Endothelial cell of umbilical vein (primary cell): Measurements from ENCODE around the gene CDK11B. TPM values are rescaled to one million over a fixed set of nuclear protein-coding genes. Genes with fewer than 3 reads are reported as not detected.

Experiments
- BruUV-seq: library from RNA; stranded (reverse); fragments of 400-500 nt; replicated peaks from 2 replicates; lab custom pipeline; 2021; lab: Mats Ljungman, UMichigan
- CTCF ChIA-PET: fragments of 300-600, 350-600 bp; sonication (Branson Sonifier 250); formaldehyde crosslinking; loops from one replicate; lab custom pipeline; 2021; ENCODE audit warnings: antibody characterized with exemption, inconsistent platforms; lab: Charles Lee
- POLR2A ChIA-PET: fragments of 300-600, 350-600 bp; sonication (Branson Sonifier 250); formaldehyde crosslinking; loops from one replicate; lab custom pipeline; 2021; ENCODE audit warnings: antibody characterized with exemption, inconsistent platforms; lab: Charles Lee
- DNase-seq: peaks from one replicate; pipeline ENCODE4 v3.0.0-alpha.2; 2011; ENCODE audit warnings: low read depth, low spot score
- FAIRE-seq: peaks from 2 replicates; lab custom pipeline; 2011; peaks lifted over from hg19 to GRCh38; lab: Jason Lieb, UNC
- H2AFZ ChIP-seq: 2 replicates; pipeline ENCODE4 v1.6.0; 2012; ENCODE audit warnings: low read depth, low read length, control low read depth, inconsistent platforms
- H3K27ac ChIP-seq: 2 replicates; pipeline ENCODE4 v1.5.1; 2011; ENCODE audit warnings: low read depth, mild to moderate bottlenecking, control low read depth, low read length, moderate library complexity; ENCODE audit not compliant: insufficient read depth
- H3K27me3 ChIP-seq, 2 experiments: 2 replicates each; pipeline versions ENCODE4 v1.6.0 to v1.6.1; 2011; ENCODE audit warnings: low read length in 2 of 2, mixed read lengths in 1 of 2; ENCODE audit not compliant: control insufficient read depth in 2 of 2, insufficient read depth in 2 of 2
- H3K36me3 ChIP-seq, 2 experiments: 2 replicates in 1 of 2; 3 replicates in 1 of 2; pipeline ENCODE4 v1.5.1; 2011; ENCODE audit warnings: low read length in 2 of 2, mild to moderate bottlenecking in 1 of 2, moderate library complexity in 1 of 2; ENCODE audit not compliant: control insufficient read depth in 2 of 2, insufficient read depth in 2 of 2; ENCODE audit errors: extremely low read depth in 1 of 2
- H3K4me1 ChIP-seq: 3 replicates; pipeline ENCODE4 v1.5.1; 2011; ENCODE audit warnings: mild to moderate bottlenecking, low read length; ENCODE audit not compliant: control insufficient read depth, insufficient read depth; ENCODE audit errors: extremely low read depth
- H3K4me2 ChIP-seq: 2 replicates; pipeline ENCODE4 v1.6.1; 2011; ENCODE audit warnings: low read length, control low read depth, mixed read lengths; ENCODE audit not compliant: insufficient read depth
- H3K4me3 ChIP-seq, 3 experiments: fragments of 200-600 bp in 1 of 3; sonication (generic), shearing (Covaris generic) in 1 of 3; replicated peaks in 1 of 3; 2 replicates each; pipeline ENCODE4 v1.5.1; 2011 to 2016; ENCODE audit warnings: control low read depth in 3 of 3, low read length in 3 of 3, mild to moderate bottlenecking in 2 of 3, inconsistent platforms in 1 of 3, low read depth in 1 of 3, moderate library complexity in 1 of 3; ENCODE audit not compliant: insufficient read depth in 1 of 3
- H3K79me2 ChIP-seq: 2 replicates; pipeline ENCODE4 v1.6.0; 2012; ENCODE audit warnings: low read length, inconsistent platforms; ENCODE audit not compliant: control insufficient read depth, insufficient read depth
- H3K9ac ChIP-seq: replicated peaks from 2 replicates; pipeline ENCODE3; 2011; ENCODE audit warnings: low read length, control low read depth; ENCODE audit not compliant: insufficient read depth; ENCODE audit errors: extremely low read depth
- H3K9me1 ChIP-seq: replicated peaks from 3 replicates; pipeline ENCODE4 v1.6.0; 2011; ENCODE audit warnings: mild to moderate bottlenecking, low read length; ENCODE audit not compliant: control insufficient read depth, insufficient read depth; ENCODE audit errors: extremely low read depth
- H3K9me3 ChIP-seq: replicated peaks from 2 replicates; pipeline ENCODE4 v1.5.1; 2012; ENCODE audit warnings: low read length, inconsistent platforms; ENCODE audit not compliant: control insufficient read depth, insufficient read depth
- H4K20me1 ChIP-seq: replicated peaks from 2 replicates; pipeline ENCODE3; 2011; ENCODE audit warnings: mild to moderate bottlenecking, low read length; ENCODE audit not compliant: control insufficient read depth, insufficient read depth; ENCODE audit errors: extremely low read depth
- CTCF ChIP-seq, 2 donors: IDR thresholded peaks; 1 replicate in 1 of 2; 2 replicates in 1 of 2; pipeline ENCODE4 v1.5.1; 2011; ENCODE audit warnings: low read length in 2 of 2, mild to moderate bottlenecking in 2 of 2, moderate library complexity in 2 of 2, control low read depth in 1 of 2, inconsistent platforms in 1 of 2, low read depth in 1 of 2; ENCODE audit not compliant: insufficient read depth in 1 of 2; ENCODE audit errors: extremely low read depth in 1 of 2
- EZH2 ChIP-seq: IDR thresholded peaks from 2 replicates; pipeline ENCODE4 v1.6.1; 2012; ENCODE audit warnings: borderline replicate concordance, low read depth, mild to moderate bottlenecking, moderate library complexity, low read length, inconsistent platforms; ENCODE audit not compliant: severe bottlenecking
- FOS ChIP-seq: IDR thresholded peaks from 2 replicates; pipeline ENCODE4 v1.6.1; 2011; ENCODE audit warnings: mild to moderate bottlenecking, low read length, moderate library complexity, borderline replicate concordance; ENCODE audit not compliant: insufficient read depth
- GATA2 ChIP-seq: IDR thresholded peaks from 2 replicates; pipeline ENCODE4 v1.7.0; 2011; ENCODE audit warnings: low read depth, mild to moderate bottlenecking, moderate library complexity, mixed read lengths, low read length; ENCODE audit not compliant: insufficient read length, insufficient read depth
- MAX ChIP-seq: IDR thresholded peaks from 2 replicates; pipeline ENCODE4 v1.6.1; 2011; ENCODE audit not compliant: insufficient read depth, insufficient read length
- MYC ChIP-seq: IDR thresholded peaks from one replicate; pipeline ENCODE4 v1.6.1; 2011; ENCODE audit warnings: mild to moderate bottlenecking, low read depth, low read length
- POLR2AphosphoS5 ChIP-seq: IDR thresholded peaks from 2 replicates; pipeline ENCODE4 v1.6.1; 2012; ENCODE audit warnings: low read depth, mild to moderate bottlenecking, control low read depth, low read length, moderate library complexity; ENCODE audit not compliant: insufficient read depth
- dilution Hi-C: fragments of 300-500 bp; cut with MboI; formaldehyde crosslinking; loops from one replicate; pipeline ENCODE4 v1.15.0; 2019; ENCODE audit warnings: low sequenced_read_pairs; ENCODE audit not compliant: extremely low pct_ligation_motif_present
- intact Hi-C: fragments of 100-400 bp; cut with micrococcal nuclease; formaldehyde crosslinking; loops from one replicate; pipeline ENCODE4 v1.10.0; 2022
- polyA plus RNA-seq, 4 experiments: library from polyadenylated mRNA; depleted of rRNA in 3 of 4; stranded (reverse) in 3 of 4; unstranded in 1 of 4; fragments of >200 nt; gene quantifications; 2 replicates each; pipeline versions ENCODE4 v1.2.1 to v1.2.3, GENCODE V29; 2011 to 2012; ENCODE audit warnings: missing spikeins in 1 of 4
- total RNA-seq: library from RNA; stranded (reverse); gene quantifications from 2 replicates; pipeline ENCODE4 v1.2.3, GENCODE V29; 2021

CDK11B gene
- total and polyA plus RNA-seq, 2 donors (not counting 3 experiments of a cell fraction or from before 2014, with no cell fraction given) = 16.4 to 32.0 TPM

GRCh38 chr1:1628754-1629429 is 29.9 kb downstream of the CDK11B start:
- Histone ChIP-seq H3K4me3 (no peak overlapping the region), H3K9me1 (no peaks in the 10 kb centered on the region), H3K27me3 (peaks cover 3 to 24% of the 10 kb centered on the region in 2 experiments), H4K20me1 (no peaks in the 10 kb centered on the region), H3K36me3 (no peaks in the 10 kb centered on the region), H3K79me2 (no peaks in the 10 kb centered on the region), H3K4me2 (no peak overlapping the region), H3K27ac (no peak overlapping the region), H2AFZ (no peak overlapping the region), H3K9me3 (no peaks in the 10 kb centered on the region), H3K4me1 (no peaks in the 10 kb centered on the region), H3K9ac (no peak overlapping the region)
- intact Hi-C loops = no loop called here
- BruUV-seq = no TSS peak
- peak; percentile 70 for TF ChIP-seq EZH2
- TF ChIP-seq POLR2AphosphoS5 = no peak
- ChIA-PET POLR2A (no interaction called here), CTCF (no interaction called here)
- FAIRE-seq = no peak
- DNase-seq = no peak
- dilution Hi-C loops = no loop called here

GRCh38 chr1:1627829-1628753 is 30.7 kb downstream of the CDK11B start:
- Histone ChIP-seq H3K9me3 (no peaks in the 10 kb centered on the region), H3K27ac (no peak overlapping the region), H3K27me3 (peaks cover 3 to 24% of the 10 kb centered on the region in 2 experiments), H3K36me3 (no peaks in the 10 kb centered on the region), H3K9ac (no peak overlapping the region), H3K9me1 (no peaks in the 10 kb centered on the region), H2AFZ (no peak overlapping the region), H3K4me3 (no peak overlapping the region), H3K4me1 (no peaks in the 10 kb centered on the region), H3K4me2 (no peak overlapping the region), H4K20me1 (no peaks in the 10 kb centered on the region), H3K79me2 (no peaks in the 10 kb centered on the region)
- TF ChIP-seq MAX (no peak), CTCF (IDR thresholded peaks at IDR 0.05; ENCODE audit: extremely low read depth in 1 of 2, insufficient read depth in 1 of 2, low read depth in 1 of 2, low read length in 2 of 2) (no peak), GATA2 (no peak), MYC (no peak), FOS (no peak)
- no peak for FAIRE-seq
- no TSS peak for BruUV-seq
- CTCF ChIA-PET = no interaction called here
- no peak for DNase-seq
- POLR2A ChIA-PET = no interaction called here
- intact Hi-C loops (no loop called here), dilution Hi-C loops (no loop called here)
